Endothelial cell (in vitro differentiated cells): ENCODE data around the gene TRAK1. TPM values are rescaled to one million over a fixed set of nuclear protein-coding genes. Genes with fewer than 3 reads are reported as not detected.

ENCODE experiments used
- DNase-seq: peaks from one replicate; pipeline ENCODE4 v3.0.0; 2021; ENCODE audit warnings: low spot score
- H3K27ac Mint-ChIP-seq: one replicate; pipeline ENCODE4 v1.8.0; 2021; ENCODE audit warnings: mixed read lengths, inconsistent platforms; ENCODE audit not compliant: unreplicated experiment
- H3K27me3 Mint-ChIP-seq: one replicate; pipeline ENCODE4 v1.8.0; 2021; ENCODE audit warnings: mild to moderate bottlenecking, moderate library complexity, mixed read lengths, inconsistent platforms; ENCODE audit not compliant: unreplicated experiment
- H3K36me3 Mint-ChIP-seq: one replicate; pipeline ENCODE4 v1.8.0; 2021; ENCODE audit warnings: mild to moderate bottlenecking, low read depth, mixed read lengths, inconsistent platforms; ENCODE audit not compliant: unreplicated experiment
- H3K4me1 Mint-ChIP-seq: one replicate; pipeline ENCODE4 v1.8.0; 2021; ENCODE audit warnings: mild to moderate bottlenecking, mixed read lengths, inconsistent platforms; ENCODE audit not compliant: unreplicated experiment
- H3K4me3 Mint-ChIP-seq: one replicate; pipeline ENCODE4 v1.8.0; 2021; ENCODE audit warnings: mild to moderate bottlenecking, mixed read lengths, inconsistent platforms; ENCODE audit not compliant: unreplicated experiment
- H3K9me3 Mint-ChIP-seq: one replicate; pipeline ENCODE4 v1.8.0; 2021; ENCODE audit warnings: mixed read lengths, inconsistent platforms; ENCODE audit not compliant: unreplicated experiment
- CTCF ChIP-seq: fragments of 200-600 bp; sonication (generic); IDR thresholded peaks from one replicate; pipeline ENCODE4 v1.5.0; 2021; ENCODE audit warnings: antibody characterized with exemption; ENCODE audit not compliant: unreplicated experiment
- total RNA-seq: library from RNA; stranded (reverse); fragmentation: NEBNext Ultra II Directional; extraction: Animal tissue kit (Norgen Biotek cat#: 25700); gene quantifications from one replicate; pipeline ENCODE4 v1.2.1, GENCODE V29; 2021; ENCODE audit not compliant: unreplicated experiment

The TRAK1 gene
- total RNA-seq, 1 donor from 2014 or later, result 48.2 TPM

GRCh38 chr3:42169579-42170120, 78.5 kb downstream of the TRAK1 start:
- Mint-ChIP-seq H3K36me3 (peaks cover 4% of the 10 kb centered on the region), H3K27me3 (peaks cover 1% of the 10 kb centered on the region), H3K4me3 (no peak overlapping the region), H3K27ac (no peak overlapping the region), H3K9me3 (no peaks in the 10 kb centered on the region), H3K4me1 (peaks cover 10% of the 10 kb centered on the region)
- DNase-seq, result no peak
- no peak for TF ChIP-seq CTCF

- no peak overlapping the region for H3K4me3 Mint-ChIP-seq
- H3K27ac Mint-ChIP-seq, result no peak overlapping the region
- no peak for TF ChIP-seq CTCF
- DNase-seq, result no peak
- H3K36me3 Mint-ChIP-seq, result peaks cover 4% of the 10 kb centered on the region
- peaks cover 1% of the 10 kb centered on the region for H3K27me3 Mint-ChIP-seq
- no peaks in the 10 kb centered on the region for H3K9me3 Mint-ChIP-seq
- peaks cover 10% of the 10 kb centered on the region for H3K4me1 Mint-ChIP-seq
These were observed 81.0 kb downstream of the TRAK1 start for GRCh38 chr3:42172047-42172654.

GRCh38 chr3:42173307-42173706, 82.2 kb downstream of the TRAK1 start:
- no peak for TF ChIP-seq CTCF
- H3K4me1 Mint-ChIP-seq, result peaks cover 10% of the 10 kb centered on the region
- DNase-seq, result no peak
- H3K27ac Mint-ChIP-seq, result peak overlapping the region; percentile 36
- no peaks in the 10 kb centered on the region for H3K9me3 Mint-ChIP-seq
- H3K27me3 Mint-ChIP-seq, result peaks cover 1% of the 10 kb centered on the region
- no peak overlapping the region for H3K4me3 Mint-ChIP-seq
- H3K36me3 Mint-ChIP-seq, result peaks cover 10% of the 10 kb centered on the region

- no peaks in the 10 kb centered on the region for H3K27me3 Mint-ChIP-seq
- H3K4me1 Mint-ChIP-seq, result peaks cover 15% of the 10 kb centered on the region
- TF ChIP-seq CTCF, result no peak
- DNase-seq, result no peak
- H3K9me3 Mint-ChIP-seq, result no peaks in the 10 kb centered on the region
- H3K27ac Mint-ChIP-seq, result no peak overlapping the region
- no peak overlapping the region for H3K4me3 Mint-ChIP-seq
- H3K36me3 Mint-ChIP-seq, result peaks cover 14% of the 10 kb centered on the region
These were observed 83.7 kb downstream of the TRAK1 start for GRCh38 chr3:42174679-42175385.
